Colonic mucosa (tissue), 4 donors: ENCODE measurements around the gene TACR3. TPM values are rescaled to one million over a fixed set of nuclear protein-coding genes. Genes with fewer than 3 reads are reported as not detected.

Source experiments
- DNase-seq: peaks from one replicate; pipeline ENCODE4 v3.0.0-alpha.2; 2020
- H3K27ac ChIP-seq: fragments of 200-600 bp; one replicate; pipeline ENCODE4 v1.8.0; 2021
- H3K27me3 ChIP-seq: fragments of 200-600 bp; one replicate; pipeline ENCODE4 v1.8.0; 2021
- H3K36me3 ChIP-seq: fragments of 200-600 bp; one replicate; pipeline ENCODE4 v1.8.0; 2021
- H3K4me1 ChIP-seq: fragments of 200-600 bp; one replicate; pipeline ENCODE4 v1.8.0; 2021; ENCODE audit warnings: mild to moderate bottlenecking
- H3K4me3 ChIP-seq: fragments of 200-600 bp; one replicate; pipeline ENCODE4 v1.8.0; 2021
- H3K9ac ChIP-seq, 2 donors: one replicate each; pipeline ENCODE4 v1.7.0; 2013; ENCODE audit warnings: control low read depth in 2 of 2, low read depth in 2 of 2, low read length in 2 of 2
- H3K9me3 ChIP-seq: fragments of 200-600 bp; one replicate; pipeline ENCODE4 v1.8.0; 2021
- intact Hi-C: fragments of 100-400 bp; cut with DNase I; formaldehyde crosslinking; loops from one replicate; pipeline ENCODE4 v1.14.1; 2022
- total RNA-seq, 2 donors: library from RNA; stranded (reverse); fragmentation: NEBNext Ultra II Directional in 1 of 2; extraction: Animal tissue kit (Norgen Biotek cat#: 25700) in 1 of 2; gene quantifications; one replicate each; pipeline ENCODE4 v1.2.1, GENCODE V29; 2021
- TF ChIP-seq, protein P1 (sequence below): fragments of 200-600 bp; IDR thresholded peaks from one replicate; pipeline ENCODE4 v1.8.0; 2022; ENCODE audit warnings: antibody characterized with exemption, mild to moderate bottlenecking
- donor health status: healthy.
- donor health status: DM: no; HTN: no; CAD: no.
- donor health status: DM: no; HTN: no; CAD: no.

Gene TACR3
- total RNA-seq, 2 donors from 2014 or later = not detected

DNA sequence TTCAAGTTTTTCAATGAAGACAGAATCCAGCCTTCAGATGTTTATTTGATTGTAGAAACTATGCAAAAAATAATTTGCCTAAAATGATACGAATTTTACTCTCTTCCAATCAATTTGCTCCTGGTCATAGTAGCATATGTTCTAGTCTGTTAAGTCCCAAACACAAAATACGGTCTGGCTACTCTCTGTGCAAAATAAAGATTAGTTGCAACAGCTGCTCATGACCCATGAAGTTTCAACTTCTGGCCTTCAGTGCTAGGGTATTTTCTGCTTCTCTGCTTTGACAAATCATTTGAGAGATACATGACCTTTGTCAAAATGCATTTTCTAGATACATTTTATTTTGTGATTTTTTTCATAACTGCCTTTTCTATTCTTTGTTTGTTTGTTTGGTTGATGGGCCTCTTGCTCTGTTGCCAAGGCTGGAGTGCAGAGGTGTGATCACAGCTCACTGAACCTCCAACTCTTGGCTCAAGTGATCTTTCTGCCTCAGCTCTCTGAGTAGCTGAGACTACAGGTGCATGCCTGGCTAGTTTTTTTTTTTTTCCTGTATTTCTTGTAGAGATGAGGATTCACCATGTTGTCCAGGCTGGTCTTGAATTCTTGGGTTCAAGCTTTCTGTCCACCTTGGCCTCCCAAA, 55.2 kb downstream of the TACR3 start:
- no peak overlapping the region for H3K27ac ChIP-seq
- no peak overlapping the region for H3K9ac ChIP-seq
- TF ChIP-seq, protein P1, sequence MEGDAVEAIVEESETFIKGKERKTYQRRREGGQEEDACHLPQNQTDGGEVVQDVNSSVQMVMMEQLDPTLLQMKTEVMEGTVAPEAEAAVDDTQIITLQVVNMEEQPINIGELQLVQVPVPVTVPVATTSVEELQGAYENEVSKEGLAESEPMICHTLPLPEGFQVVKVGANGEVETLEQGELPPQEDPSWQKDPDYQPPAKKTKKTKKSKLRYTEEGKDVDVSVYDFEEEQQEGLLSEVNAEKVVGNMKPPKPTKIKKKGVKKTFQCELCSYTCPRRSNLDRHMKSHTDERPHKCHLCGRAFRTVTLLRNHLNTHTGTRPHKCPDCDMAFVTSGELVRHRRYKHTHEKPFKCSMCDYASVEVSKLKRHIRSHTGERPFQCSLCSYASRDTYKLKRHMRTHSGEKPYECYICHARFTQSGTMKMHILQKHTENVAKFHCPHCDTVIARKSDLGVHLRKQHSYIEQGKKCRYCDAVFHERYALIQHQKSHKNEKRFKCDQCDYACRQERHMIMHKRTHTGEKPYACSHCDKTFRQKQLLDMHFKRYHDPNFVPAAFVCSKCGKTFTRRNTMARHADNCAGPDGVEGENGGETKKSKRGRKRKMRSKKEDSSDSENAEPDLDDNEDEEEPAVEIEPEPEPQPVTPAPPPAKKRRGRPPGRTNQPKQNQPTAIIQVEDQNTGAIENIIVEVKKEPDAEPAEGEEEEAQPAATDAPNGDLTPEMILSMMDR = no peak
- no peaks in the 10 kb centered on the region for H3K4me1 ChIP-seq
- H3K4me3 ChIP-seq = no peak overlapping the region
- no peaks in the 10 kb centered on the region for H3K9me3 ChIP-seq
- intact Hi-C loops = no loop called here
- H3K27me3 ChIP-seq = no peaks in the 10 kb centered on the region
- no peak for DNase-seq
- no peaks in the 10 kb centered on the region for H3K36me3 ChIP-seq

GRCh38 chr4:103648541-103648940, 71.2 kb downstream of the TACR3 start:
- intact Hi-C loops = no loop called here
- no peak for DNase-seq
- no peaks in the 10 kb centered on the region for H3K27me3 ChIP-seq
- H3K9me3 ChIP-seq = no peaks in the 10 kb centered on the region
- H3K9ac ChIP-seq = no peak overlapping the region
- H3K4me3 ChIP-seq = no peak overlapping the region
- no peak overlapping the region for H3K27ac ChIP-seq
- no peaks in the 10 kb centered on the region for H3K4me1 ChIP-seq
- H3K36me3 ChIP-seq = no peaks in the 10 kb centered on the region
- TF ChIP-seq, protein P1 = no peak

DNA sequence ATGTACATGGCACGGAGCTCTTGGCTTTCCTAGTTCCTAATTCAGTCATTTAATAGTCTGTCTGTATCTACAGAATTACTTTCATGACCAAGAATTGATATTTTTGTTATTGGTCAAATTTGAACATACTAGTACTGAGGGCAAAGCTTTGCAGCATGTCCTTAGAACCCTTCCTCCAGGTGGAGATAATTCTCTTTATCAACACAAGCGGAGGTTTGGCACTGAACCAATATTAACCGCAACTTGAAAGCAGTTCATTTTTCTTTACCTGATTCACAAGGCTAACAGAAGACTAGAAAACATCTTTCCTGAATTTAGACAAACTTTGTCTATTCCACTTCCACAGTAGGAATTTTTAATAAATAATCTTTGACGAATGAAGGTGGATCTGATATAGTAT, 73.8 kb downstream of the TACR3 start:
- Histone ChIP-seq H3K27ac (no peak overlapping the region), H3K9me3 (no peaks in the 10 kb centered on the region), H3K4me1 (no peaks in the 10 kb centered on the region), H3K27me3 (no peaks in the 10 kb centered on the region), H3K4me3 (no peak overlapping the region), H3K36me3 (no peaks in the 10 kb centered on the region), H3K9ac (no peak overlapping the region)
- TF ChIP-seq, protein P1 = no peak
- no peak for DNase-seq
- intact Hi-C loops = no loop called here

- H3K9me3 ChIP-seq = no peaks in the 10 kb centered on the region
- H3K4me1 ChIP-seq = no peaks in the 10 kb centered on the region
- H3K4me3 ChIP-seq = no peak overlapping the region
- no peaks in the 10 kb centered on the region for H3K36me3 ChIP-seq
- intact Hi-C loops = no loop called here
- TF ChIP-seq, protein P1 = no peak
- no peaks in the 10 kb centered on the region for H3K27me3 ChIP-seq
- no peak overlapping the region for H3K27ac ChIP-seq
- no peak overlapping the region for H3K9ac ChIP-seq
- DNase-seq = no peak
These were observed 85.5 kb downstream of the TACR3 start for GRCh38 chr4:103634236-103634635.

DNA sequence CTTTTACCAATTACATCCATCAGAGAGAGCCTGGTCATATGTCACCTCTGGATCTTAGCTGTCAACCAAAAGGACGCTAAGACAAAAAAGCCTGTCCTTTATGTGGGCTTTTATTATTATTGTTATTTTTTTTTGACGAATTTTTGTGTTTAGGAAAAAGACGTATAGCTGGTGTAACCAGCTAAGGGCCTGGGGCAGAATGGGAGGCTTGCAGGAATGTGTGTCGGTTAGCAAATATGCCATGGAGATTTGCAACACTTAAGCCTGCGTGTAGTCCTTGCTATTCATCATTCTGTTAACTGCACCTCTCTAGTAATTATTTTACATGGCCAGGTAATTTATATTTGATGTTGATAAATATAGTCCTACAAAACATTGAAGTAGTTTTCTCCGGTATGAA, 93.5 kb downstream of the TACR3 start:
- Histone ChIP-seq H3K36me3 (no peaks in the 10 kb centered on the region), H3K27me3 (no peaks in the 10 kb centered on the region), H3K9ac (no peak overlapping the region), H3K4me1 (no peaks in the 10 kb centered on the region), H3K4me3 (no peak overlapping the region), H3K27ac (no peak overlapping the region), H3K9me3 (no peaks in the 10 kb centered on the region)
- TF ChIP-seq, protein P1 = no peak
- no peak for DNase-seq
- intact Hi-C loops = no loop called here
